Activated B cell treated with CpG ODN at 0.5 μM for 24 hours (primary cell): ENCODE results near the gene LRP1-AS. TPM values are rescaled to one million over a fixed set of nuclear protein-coding genes. Genes with fewer than 3 reads are reported as not detected.

Experiments
- ATAC-seq: fragments of 200-7000 bp; cut with Tn5 transposase; one replicate; pipeline ENCODE4 v1.10.0; 2021; ENCODE audit warnings: low read depth, mild to moderate bottlenecking, moderate library complexity
- CTCF ChIA-PET: fragments of 350-600 bp; sonication (Branson Sonifier 250); formaldehyde crosslinking; loops from one replicate; lab custom pipeline; 2021; ENCODE audit warnings: antibody characterized with exemption; lab: Charles Lee
- POLR2A ChIA-PET: fragments of 350-600 bp; sonication (Branson Sonifier 250); formaldehyde crosslinking; loops from one replicate; lab custom pipeline; 2021; ENCODE audit warnings: antibody characterized with exemption; lab: Charles Lee
- DNase-seq: peaks from one replicate; pipeline ENCODE4 v3.0.0; 2022
- H3K27ac Mint-ChIP-seq: one replicate; pipeline ENCODE4 v1.8.0; 2020; ENCODE audit warnings: mixed read lengths
- H3K27me3 Mint-ChIP-seq: one replicate; pipeline ENCODE4 v1.8.0; 2021; ENCODE audit warnings: mixed read lengths
- H3K36me3 Mint-ChIP-seq: one replicate; pipeline ENCODE4 v1.8.0; 2021; ENCODE audit warnings: low read depth, mixed read lengths
- H3K4me1 Mint-ChIP-seq: one replicate; pipeline ENCODE4 v1.8.0; 2021; ENCODE audit warnings: mixed read lengths
- H3K4me3 Mint-ChIP-seq: one replicate; pipeline ENCODE4 v1.8.0; 2020; ENCODE audit warnings: mild to moderate bottlenecking, mixed read lengths
- H3K9me3 Mint-ChIP-seq: one replicate; pipeline ENCODE4 v1.8.0; 2020; ENCODE audit warnings: mixed read lengths
- intact Hi-C: fragments of 100-400 bp; cut with micrococcal nuclease; formaldehyde crosslinking; loops from one replicate; pipeline ENCODE4 v1.15.1; 2024
- total RNA-seq: library from RNA; stranded (reverse); gene quantifications from 2 replicates; pipeline ENCODE4 v1.2.3, GENCODE V29; 2022
- TF ChIP-seq, protein P1 (sequence below): fragments of 200-600 bp; IDR thresholded peaks from one replicate; pipeline ENCODE4 v1.8.0; 2022; ENCODE audit warnings: antibody characterized with exemption, mild to moderate bottlenecking

Gene LRP1-AS
- total RNA-seq, 1 donor from 2014 or later = not detected

GRCh38 chr12:57153415-57153997, 6.1 kb upstream of the LRP1-AS start:
- ATAC-seq = no peak
- POLR2A ChIA-PET = no interaction called here
- peaks cover 7% of the 10 kb centered on the region for H3K27me3 Mint-ChIP-seq
- intact Hi-C loops = no loop called here
- DNase-seq = no peak
- H3K4me3 Mint-ChIP-seq = no peak overlapping the region
- no peaks in the 10 kb centered on the region for H3K36me3 Mint-ChIP-seq
- TF ChIP-seq, protein P1, sequence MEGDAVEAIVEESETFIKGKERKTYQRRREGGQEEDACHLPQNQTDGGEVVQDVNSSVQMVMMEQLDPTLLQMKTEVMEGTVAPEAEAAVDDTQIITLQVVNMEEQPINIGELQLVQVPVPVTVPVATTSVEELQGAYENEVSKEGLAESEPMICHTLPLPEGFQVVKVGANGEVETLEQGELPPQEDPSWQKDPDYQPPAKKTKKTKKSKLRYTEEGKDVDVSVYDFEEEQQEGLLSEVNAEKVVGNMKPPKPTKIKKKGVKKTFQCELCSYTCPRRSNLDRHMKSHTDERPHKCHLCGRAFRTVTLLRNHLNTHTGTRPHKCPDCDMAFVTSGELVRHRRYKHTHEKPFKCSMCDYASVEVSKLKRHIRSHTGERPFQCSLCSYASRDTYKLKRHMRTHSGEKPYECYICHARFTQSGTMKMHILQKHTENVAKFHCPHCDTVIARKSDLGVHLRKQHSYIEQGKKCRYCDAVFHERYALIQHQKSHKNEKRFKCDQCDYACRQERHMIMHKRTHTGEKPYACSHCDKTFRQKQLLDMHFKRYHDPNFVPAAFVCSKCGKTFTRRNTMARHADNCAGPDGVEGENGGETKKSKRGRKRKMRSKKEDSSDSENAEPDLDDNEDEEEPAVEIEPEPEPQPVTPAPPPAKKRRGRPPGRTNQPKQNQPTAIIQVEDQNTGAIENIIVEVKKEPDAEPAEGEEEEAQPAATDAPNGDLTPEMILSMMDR = no peak
- no peaks in the 10 kb centered on the region for H3K9me3 Mint-ChIP-seq
- peaks cover 9% of the 10 kb centered on the region for H3K4me1 Mint-ChIP-seq
- no peak overlapping the region for H3K27ac Mint-ChIP-seq
- CTCF ChIA-PET = no interaction called here

GRCh38 chr12:57152639-57153038, 5.2 kb upstream of the LRP1-AS start:
- H3K27me3 Mint-ChIP-seq = peaks cover 7% of the 10 kb centered on the region
- ATAC-seq = no peak
- no peak overlapping the region for H3K4me3 Mint-ChIP-seq
- ChIA-PET POLR2A (no interaction called here), CTCF (no interaction called here)
- H3K36me3 Mint-ChIP-seq = no peaks in the 10 kb centered on the region
- H3K4me1 Mint-ChIP-seq = peaks cover 5% of the 10 kb centered on the region
- intact Hi-C loops = no loop called here
- no peak overlapping the region for H3K27ac Mint-ChIP-seq
- DNase-seq = no peak
- H3K9me3 Mint-ChIP-seq = no peaks in the 10 kb centered on the region
- TF ChIP-seq, protein P1 = no peak

DNA sequence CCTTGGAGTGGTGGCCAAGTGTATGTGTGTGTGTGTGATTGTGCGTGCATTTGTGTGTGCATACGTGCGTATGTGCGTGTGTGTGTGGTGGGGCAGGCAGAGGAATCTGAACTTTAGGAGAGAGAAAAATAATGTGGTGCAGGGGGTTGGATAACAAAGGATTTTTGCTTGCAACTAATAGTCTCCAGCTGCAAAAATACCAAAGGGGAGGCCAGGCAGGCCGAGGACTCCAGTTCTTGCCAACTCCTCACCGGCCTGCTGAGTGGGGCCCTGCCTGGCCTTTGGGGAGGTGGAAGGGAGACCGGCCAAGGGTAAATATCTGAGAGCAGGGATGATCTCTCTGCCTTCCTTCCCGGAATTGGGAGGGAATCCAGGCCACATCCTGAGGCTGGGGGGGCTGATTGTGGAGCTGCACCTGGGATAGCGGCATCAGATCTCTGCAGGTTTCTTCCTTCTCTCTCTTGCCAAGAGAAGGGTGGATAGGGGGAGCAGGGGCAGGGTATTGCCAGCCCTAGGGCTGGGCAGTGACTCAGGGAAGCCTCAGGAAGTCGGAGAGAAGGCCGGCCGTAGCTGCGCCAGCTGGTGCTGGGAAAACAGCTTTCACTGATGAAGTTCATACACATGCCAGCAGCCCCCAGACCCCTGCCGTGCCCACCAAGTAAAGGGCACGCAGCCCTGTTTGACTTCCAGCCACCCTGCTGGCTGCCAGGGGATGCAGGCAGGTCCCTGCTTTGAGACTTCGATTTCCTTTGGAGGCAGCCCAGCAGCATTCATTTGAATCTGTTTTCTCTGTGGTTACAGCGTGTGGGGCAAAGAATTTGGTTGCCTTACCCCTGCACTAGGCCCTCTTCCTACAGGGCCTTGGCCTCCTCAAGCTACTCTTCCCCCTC, 4.6 kb upstream of the LRP1-AS start:
- ATAC-seq (no peak), DNase-seq (no peak)
- Mint-ChIP-seq H3K27me3 (peaks cover 5% of the 10 kb centered on the region), H3K4me1 (peaks cover 3% of the 10 kb centered on the region), H3K36me3 (no peaks in the 10 kb centered on the region), H3K27ac (no peak overlapping the region), H3K4me3 (no peak overlapping the region), H3K9me3 (no peaks in the 10 kb centered on the region)
- intact Hi-C loops = no loop called here
- POLR2A ChIA-PET = no interaction called here
- TF ChIP-seq, protein P1 = no peak
- CTCF ChIA-PET = no interaction called here

GRCh38 chr12:57150400-57151000, 3.1 kb upstream of the LRP1-AS start:
- CTCF ChIA-PET = no interaction called here
- TF ChIP-seq, protein P1 = no peak
- ATAC-seq (no peak), DNase-seq (no peak)
- no peak overlapping the region for H3K4me3 Mint-ChIP-seq
- H3K36me3 Mint-ChIP-seq = no peaks in the 10 kb centered on the region
- intact Hi-C loops = no loop called here
- no peaks in the 10 kb centered on the region for H3K27me3 Mint-ChIP-seq
- no peak overlapping the region for H3K27ac Mint-ChIP-seq
- peaks cover 3% of the 10 kb centered on the region for H3K4me1 Mint-ChIP-seq
- H3K9me3 Mint-ChIP-seq = no peaks in the 10 kb centered on the region
- POLR2A ChIA-PET = no interaction called here
